Measurements from ENCODE around the gene JSRP1.

The JSRP1 gene

GRCh38 chr19:2231621-2232221 is 24.5 kb downstream of the JSRP1 start:
- DNase-seq = no peak

DNA sequence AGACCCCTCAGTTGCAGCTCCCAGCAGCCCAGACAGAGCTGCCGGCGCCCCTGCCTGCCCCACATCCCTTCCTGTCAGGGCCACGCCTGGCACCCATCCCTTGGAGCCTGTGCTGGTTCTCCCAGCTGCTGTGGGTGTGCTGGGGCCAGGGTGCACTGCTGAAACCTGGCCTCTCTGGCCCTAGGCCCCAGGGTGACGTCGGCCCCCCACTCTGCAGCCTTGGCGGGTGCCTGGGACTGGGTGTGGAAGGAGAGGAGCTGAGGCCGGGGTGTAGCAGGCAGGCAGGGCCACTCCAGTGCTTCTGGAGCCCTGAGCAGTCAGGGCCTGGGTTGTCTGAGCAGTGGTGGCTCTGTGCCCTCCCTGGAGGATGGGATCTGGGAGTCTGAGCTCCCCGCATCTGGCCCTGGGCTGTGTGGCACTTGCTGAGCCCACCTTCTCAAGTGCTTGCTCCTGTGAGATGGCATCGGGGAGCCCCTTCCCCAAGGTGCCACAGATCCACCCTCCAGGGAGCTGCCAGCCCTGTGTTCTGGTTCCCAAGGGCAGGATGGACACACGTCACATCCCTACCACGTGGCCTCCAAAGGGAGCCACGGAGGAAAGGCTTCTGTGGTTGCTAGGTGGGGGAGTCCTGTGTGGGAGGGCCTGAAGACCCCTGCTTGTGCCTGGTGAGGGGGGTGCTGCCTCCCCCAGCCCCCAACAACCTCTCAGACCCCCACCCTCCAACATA is 25.2 kb downstream of the JSRP1 start:
- peak; percentile 0 for DNase-seq

DNA sequence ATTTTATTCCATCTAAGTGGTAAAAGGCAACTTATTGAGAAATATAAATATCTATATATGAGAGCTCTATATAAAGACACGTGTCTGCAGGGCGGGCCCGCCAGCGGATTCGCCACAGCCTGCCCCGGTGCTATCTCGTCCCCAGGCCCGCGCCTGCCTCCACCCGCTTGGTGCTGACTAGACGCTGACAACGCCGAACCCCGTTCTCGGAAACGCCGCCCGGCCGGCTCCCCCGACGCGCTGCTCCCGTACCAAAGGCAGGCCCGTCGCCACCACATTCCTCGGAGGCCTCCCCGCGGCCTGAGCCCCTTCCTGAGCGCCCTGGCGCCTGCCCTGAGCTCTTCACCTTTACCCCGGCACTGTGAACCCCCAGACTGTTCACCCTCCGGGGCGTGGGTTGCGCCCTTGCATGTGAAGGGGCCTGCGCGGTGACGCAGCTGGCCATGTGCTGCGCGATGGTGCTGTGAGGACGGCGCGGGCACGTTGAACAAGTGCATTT is 26.1 kb downstream of the JSRP1 start:
- DNase-seq = no peak

DNA sequence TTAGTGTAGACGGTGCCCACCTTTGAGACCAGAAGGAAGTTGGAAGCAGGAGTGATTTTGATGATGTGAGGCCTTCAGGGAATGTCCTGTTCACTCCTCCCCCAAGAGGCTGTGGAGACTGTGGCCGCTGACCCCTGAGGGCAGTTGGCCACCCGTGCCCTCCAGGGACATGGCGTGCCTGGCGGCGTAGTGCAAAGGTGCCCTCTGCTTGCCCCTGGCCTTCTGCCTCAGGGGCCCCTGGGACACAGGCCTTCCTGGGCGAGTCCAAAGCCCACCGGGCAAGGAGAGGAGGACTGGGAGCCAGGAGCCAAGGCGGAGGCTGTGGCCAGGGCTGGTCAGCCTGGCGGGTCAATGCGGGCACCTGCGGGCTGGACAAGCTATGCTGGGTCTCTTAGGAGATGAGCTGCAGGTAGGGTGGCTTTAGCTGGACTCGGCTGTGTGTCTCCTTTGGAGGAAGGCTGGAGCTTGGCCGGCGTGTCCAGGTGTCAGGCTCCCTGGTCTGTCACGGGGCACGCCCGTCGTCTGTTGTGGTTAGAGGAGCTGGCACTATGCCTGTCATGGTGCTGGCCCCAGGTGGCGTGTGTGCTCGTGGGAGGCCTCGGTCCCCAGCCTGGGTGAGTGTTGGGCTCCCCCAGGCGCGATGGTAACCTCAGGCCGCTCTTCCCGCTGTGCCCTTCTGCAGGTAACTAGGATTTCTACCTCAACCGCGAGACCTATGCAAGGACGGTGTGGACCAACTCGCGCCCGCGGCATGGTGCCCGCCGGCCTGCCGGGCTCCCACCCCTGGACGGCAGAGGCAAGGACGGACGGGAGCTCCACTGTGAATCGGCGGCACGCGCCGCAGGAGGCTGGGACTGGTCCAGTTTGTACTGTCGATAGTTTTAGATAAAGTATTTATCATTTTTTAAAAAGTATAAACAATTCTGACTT is 26.8 kb downstream of the JSRP1 start:
- no peak for DNase-seq

DNA sequence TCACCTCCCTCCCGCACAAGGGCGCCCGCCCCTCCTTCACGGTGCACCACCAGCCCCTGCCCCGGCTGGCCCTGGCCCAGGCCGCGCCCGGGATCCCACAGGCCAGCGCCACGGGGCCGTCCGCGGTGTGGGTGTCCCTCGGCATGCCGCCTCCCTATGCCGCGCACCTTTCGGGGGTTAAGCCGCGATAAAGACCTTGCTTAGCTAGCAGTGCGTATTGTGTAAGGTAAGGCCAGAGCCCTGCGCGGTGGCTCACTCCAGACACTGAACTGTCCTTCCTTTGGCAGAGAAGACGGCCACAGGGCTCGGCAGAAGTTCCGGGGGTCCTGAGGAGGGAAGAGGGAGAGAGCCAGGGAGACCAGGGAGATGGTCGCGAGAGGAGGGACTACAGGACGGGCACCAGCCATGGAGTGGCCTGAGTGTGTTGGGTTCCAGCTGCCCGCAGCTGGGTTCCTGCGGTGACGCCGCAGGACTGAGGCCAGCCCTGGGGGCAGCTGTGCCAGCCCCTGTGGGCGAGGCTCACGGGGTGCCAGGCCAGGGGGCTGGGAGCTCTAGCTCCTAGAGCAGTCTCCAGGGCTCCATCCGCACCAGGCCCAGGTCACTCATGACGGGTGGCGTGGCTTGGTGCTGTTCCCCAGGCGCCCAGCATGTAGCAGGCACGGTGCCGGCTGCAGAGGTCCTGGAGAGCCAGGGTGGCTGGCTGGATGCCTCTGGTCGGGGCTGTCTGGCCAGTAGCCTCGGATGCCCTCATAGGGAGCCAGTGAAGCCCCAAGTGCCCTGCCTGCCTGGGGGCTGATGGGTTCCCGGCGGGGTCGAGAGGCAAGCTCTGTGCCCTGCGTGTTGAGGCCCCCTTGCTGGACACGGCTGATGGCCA is 27.8 kb downstream of the JSRP1 start:
- no peak for DNase-seq

- no peak for DNase-seq
These were observed 28.6 kb downstream of the JSRP1 start for GRCh38 chr19:2227415-2228156.

DNA sequence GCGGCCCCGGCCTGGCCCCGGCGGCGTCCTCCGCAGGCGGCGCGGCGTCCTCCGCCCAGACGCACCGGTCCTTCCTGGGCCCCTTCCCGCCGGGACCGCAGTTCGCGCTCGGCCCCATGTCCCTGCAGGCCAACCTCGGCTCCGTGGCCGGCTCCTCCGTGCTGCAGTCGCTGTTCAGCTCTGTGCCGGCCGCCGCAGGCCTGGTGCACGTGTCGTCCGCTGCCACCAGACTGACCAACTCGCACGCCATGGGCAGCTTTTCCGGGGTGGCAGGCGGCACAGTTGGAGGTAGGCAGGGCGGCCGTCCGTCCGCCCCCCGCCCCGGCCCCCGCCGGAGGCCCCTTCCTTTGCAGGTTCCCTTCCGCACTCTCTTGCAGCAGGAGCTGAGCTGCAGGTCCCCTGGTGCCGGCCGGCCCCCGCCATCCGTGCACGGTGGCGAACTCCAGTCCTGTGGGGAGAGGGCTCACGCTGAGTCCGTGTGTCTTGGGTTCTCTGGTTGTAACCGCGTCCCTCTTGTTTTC is 29.3 kb downstream of the JSRP1 start:
- no peak for DNase-seq

DNA sequence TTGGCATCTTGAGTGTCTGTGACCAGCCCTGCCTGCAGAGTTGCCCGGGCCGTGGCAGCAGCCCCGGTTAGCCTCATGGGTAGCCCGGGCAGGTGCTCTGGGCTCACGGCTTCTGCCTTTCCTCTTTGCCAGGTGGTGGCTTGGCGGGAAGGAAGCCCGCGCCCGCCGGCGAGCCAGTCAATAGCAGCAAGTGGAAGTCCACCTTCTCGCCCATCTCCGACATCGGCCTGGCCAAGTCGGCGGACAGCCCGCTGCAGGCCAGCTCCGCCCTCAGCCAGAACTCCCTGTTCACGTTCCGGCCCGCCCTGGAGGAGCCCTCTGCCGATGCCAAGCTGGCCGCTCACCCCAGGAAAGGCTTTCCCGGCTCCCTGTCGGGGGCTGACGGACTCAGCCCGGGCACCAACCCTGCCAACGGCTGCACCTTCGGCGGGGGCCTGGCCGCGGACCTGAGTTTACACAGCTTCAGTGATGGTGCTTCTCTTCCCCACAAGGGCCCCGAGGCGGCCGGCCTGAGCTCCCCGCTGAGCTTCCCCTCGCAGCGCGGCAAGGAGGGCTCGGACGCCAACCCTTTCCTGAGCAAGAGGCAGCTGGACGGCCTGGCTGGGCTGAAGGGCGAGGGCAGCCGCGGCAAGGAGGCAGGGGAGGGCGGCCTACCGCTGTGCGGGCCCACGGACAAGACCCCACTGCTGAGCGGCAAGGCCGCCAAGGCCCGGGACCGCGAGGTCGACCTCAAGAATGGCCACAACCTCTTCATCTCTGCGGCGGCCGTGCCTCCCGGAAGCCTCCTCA is 30.0 kb downstream of the JSRP1 start:
- DNase-seq = no peak

- DNase-seq = no peak
These were observed 30.7 kb downstream of the JSRP1 start for GRCh38 chr19:2225415-2226050.

DNA sequence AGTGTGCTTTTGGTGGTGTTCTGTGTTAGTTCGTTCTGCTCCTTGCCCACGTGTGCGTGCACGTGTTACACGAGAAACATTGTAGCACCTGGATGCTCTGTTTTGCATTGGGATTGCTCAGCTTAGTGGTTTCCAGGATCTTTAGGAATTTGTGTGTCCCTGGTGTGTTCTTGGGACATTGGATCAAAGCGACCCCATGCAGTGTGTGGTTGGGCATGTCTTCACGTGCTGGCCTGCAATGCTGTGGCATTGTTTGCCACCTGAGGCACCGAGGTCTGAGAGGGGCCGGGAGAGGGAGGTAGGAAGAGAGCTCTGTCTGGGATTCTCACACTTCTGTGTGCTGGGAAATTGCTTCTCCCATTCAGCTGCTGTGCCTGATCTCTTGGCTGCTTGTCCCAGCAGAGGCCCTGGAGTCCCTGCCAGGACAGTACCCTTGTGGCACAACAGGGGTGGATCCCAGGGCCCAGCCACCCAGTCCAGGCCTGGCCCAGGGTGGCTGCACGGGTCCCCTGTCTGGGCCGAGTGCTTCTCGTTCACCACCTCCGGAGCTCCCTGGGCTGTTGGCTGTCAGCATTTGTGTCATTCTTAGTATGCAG is 31.4 kb downstream of the JSRP1 start:
- DNase-seq = no peak

GRCh38 chr19:2223959-2224358 is 32.3 kb downstream of the JSRP1 start:
- DNase-seq = no peak

DNA sequence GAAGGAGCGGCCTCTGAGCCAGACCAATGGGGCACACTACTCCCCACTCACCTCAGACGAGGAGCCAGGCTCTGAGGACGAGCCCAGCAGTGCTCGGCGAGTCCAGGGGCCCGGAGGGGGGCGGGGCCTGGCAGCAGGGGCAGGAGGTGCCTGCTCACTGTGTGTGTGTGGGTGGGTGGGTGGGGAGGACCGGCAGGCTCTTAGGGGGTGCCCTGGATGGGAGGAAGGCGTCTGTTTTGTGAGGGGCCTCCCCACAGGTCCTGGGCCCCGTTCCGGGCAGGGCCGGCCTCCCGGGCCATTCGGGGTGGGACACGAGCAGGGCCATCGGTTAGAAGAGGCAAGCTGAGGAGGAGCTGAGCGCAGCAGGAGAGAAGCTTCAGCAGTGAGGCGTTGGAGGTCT is 32.8 kb downstream of the JSRP1 start:
- no peak for DNase-seq

DNA sequence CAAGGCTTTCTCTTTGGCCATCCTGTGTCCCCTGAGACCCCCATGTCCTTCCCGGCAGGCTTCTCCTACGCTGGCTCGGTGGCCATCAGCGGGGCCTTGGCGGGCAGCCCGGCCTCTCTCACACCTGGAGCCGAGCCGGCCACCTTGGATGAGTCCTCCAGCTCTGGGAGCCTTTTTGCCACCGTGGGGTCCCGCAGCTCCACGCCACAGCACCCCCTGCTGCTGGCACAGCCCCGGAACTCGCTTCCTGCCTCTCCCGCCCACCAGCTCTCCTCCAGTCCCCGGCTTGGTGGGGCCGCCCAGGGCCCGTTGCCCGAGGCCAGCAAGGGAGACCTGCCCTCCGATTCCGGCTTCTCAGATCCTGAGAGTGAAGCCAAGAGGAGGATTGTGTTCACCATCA is 34.3 kb downstream of the JSRP1 start:
- no peak for DNase-seq

DNA sequence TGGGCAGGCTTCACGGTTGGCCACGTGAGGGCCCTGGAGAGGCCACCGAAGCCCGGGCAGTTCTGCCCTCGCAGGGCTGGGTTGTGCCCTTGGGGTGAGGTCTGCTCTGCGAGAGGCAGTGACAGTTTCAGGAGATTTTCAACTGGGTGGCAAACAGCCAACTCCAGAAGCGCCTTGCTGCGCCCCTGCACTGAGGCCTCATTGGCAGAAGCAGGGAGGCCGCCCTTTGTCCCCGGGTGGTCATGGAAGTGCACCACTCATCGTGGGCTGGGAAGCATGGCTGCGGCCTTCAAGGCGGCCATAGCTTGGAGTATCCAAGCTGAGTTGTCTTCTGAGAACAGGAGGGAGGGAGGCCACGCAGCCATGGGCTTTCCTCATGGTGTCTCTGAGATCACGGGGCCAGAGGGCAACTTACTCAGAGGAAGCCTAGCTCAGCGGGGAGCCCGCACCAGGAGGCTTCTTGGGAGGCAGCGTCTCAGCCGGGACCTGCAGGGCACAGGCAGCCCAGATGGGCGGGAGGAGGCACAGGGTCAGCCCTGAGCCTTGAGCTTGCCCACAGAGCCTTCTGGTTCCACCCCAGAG is 34.9 kb downstream of the JSRP1 start:
- DNase-seq = no peak

DNA sequence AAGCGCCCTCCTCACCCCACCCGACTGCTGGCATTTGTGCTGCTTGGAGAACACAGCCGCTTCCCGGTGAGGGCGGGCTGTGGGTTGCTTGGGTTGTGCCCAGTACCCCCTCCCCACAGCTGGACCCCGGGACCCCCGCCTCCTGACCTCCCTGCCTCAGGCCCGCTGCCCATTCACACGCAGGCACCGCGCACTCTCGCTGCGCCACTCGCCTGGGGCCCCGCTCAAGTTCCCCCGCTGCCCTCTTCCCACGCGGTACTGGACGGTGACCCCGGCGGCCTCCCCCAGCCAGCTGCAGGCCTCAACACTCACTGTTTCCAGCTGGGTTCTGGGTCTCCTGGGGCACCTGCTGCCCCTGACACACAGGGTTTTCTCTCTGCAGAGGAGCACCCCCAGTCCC is 36.5 kb downstream of the JSRP1 start:
- DNase-seq = no peak

GRCh38 chr19:2217591-2217990 is 38.6 kb downstream of the JSRP1 start:
- no peak for DNase-seq

DNA sequence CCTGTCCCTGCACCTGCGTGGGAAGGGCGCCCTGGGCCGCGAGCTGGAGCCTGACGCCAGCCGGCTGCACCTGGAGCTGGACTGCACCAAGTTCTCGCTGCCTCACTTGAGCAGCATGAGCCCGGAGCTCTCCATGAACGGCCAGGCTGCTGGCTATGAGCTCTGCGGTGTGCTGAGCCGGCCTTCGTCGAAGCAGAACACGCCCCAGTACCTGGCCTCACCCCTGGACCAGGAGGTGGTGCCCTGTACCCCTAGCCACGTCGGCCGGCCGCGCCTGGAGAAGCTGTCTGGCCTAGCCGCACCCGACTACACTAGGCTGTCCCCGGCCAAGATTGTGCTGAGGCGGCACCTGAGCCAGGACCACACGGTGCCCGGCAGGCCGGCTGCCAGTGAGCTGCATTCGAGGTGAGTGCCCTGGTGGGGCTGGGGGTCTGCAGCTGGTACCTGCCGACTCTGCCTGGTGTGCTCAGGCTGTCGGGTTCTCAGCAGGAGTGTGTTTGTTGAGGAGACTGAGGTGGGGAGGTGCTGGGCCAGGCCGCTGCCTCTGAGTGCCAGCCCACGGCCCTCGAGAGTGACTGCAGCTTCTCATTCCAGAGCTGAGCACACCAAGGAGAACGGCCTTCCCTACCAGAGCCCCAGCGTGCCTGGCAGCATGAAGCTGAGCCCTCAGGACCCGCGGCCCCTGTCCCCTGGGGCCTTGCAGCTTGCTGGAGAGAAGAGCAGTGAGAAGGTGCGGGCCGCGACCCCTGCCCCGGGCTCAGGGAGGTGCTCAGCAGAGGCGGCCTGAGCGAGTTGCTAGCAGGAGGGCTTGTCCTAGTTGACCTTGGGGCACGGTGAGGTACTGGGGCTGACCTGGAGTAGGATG is 39.6 kb downstream of the JSRP1 start:
- no peak for DNase-seq

GRCh38 chr19:2215281-2215751 is 40.9 kb downstream of the JSRP1 start:
- no peak for DNase-seq
